DOHH2 (cell line): Measurements from ENCODE around the gene PHAX.

Source experiments
- CTCF ChIP-seq: fragments of 200-600 bp; sonication (generic); IDR thresholded peaks from one replicate; pipeline ENCODE4 v1.5.1; 2014; ENCODE audit warnings: antibody characterized with exemption, mild to moderate bottlenecking, low read depth, low read length; ENCODE audit not compliant: poor library complexity, severe bottlenecking
- EZH2phosphoT487 ChIP-seq: fragments of 200-600 bp; sonication (generic); IDR thresholded peaks from 2 replicates; pipeline ENCODE4 v1.6.1; 2017; ENCODE audit warnings: borderline replicate concordance, mild to moderate bottlenecking, antibody characterized with exemption, low read length, moderate library complexity, mixed read lengths

GRCh38 chr5:126647071-126647470 is 46.3 kb downstream of the PHAX start:
- TF ChIP-seq CTCF (no peak), EZH2phosphoT487 (no peak)
